Ovary (tissue), 9 donors: Measurements from ENCODE around the gene CRTC2. TPM values are rescaled to one million over a fixed set of nuclear protein-coding genes. Genes with fewer than 3 reads are reported as not detected.

ENCODE experiments used
- DNase-seq, 5 donors: peaks; one replicate each; pipeline ENCODE4 v3.0.0-alpha.2; 2019 to 2020
- H3K27ac ChIP-seq, 2 donors: fragments of 200-600 bp; one replicate each; pipeline versions ENCODE4 v1.5.1 to v1.8.0; 2019 to 2022
- H3K27me3 ChIP-seq: fragments of 200-600 bp; one replicate; pipeline ENCODE4 v1.8.0; 2022
- H3K36me3 ChIP-seq: fragments of 200-600 bp; sonication (generic); one replicate; pipeline ENCODE4 v1.5.1; 2019
- H3K4me1 ChIP-seq: one replicate; pipeline ENCODE4 v1.8.1; 2013; ENCODE audit warnings: mild to moderate bottlenecking, moderate library complexity; ENCODE audit not compliant: insufficient read depth
- H3K4me3 ChIP-seq: fragments of 200-600 bp; sonication (generic); one replicate; pipeline ENCODE4 v1.5.1; 2017
- H3K9me3 ChIP-seq, 2 donors: fragments of 200-600 bp in 1 of 2; sonication (generic) in 1 of 2; one replicate each; pipeline versions ENCODE4 v1.5.1 to v1.8.1; 2013 to 2019; ENCODE audit warnings: mild to moderate bottlenecking in 1 of 2, moderate library complexity in 1 of 2
- CTCF ChIP-seq, 3 donors: fragments of 450-650 bp in 2 of 3; fragments of 200-600 bp in 1 of 3; IDR thresholded peaks; one replicate each; pipeline versions ENCODE4 v1.5.1 to v1.8.0; 2016 to 2022; ENCODE audit warnings: antibody characterized with exemption in 3 of 3, mild to moderate bottlenecking in 1 of 3
- EP300 ChIP-seq: sonication (generic); formaldehyde crosslinking; IDR thresholded peaks from one replicate; pipeline ENCODE4 v1.6.1; 2017; ENCODE audit warnings: antibody characterized with exemption
- POLR2A ChIP-seq: fragments of 450-650 bp; IDR thresholded peaks from one replicate; pipeline ENCODE4 v1.6.1; 2017; ENCODE audit warnings: antibody characterized with exemption, mild to moderate bottlenecking, moderate library complexity
- WGBS, 3 donors: extraction: QIAGEN DNeasy Blood & Tissue Kit in 1 of 3; methylation state at CpG; one replicate each; pipeline versions ENCODE4 v1.1.5 to v1.1.7; 2013 to 2017; 5-methylcytosine and 5-hydroxymethylcytosine counted together
- intact Hi-C, 4 donors: fragments of 100-400 bp; cut with DNase I; formaldehyde crosslinking; loops; one replicate each; pipeline versions ENCODE4 v1.11.0 to v1.15.1; 2022 to 2023
- polyA plus RNA-seq, 2 donors: library from polyadenylated mRNA; stranded (reverse); fragments of 200-250 nt in 1 of 2; fragments of 350-450 nt in 1 of 2; fragmentation: Illumina TruSeq in 1 of 2; extraction: RNeasy Lipid Tissue Mini Kit (QIAGEN cat#74804) in 1 of 2; gene quantifications; one replicate each; pipeline ENCODE4 v1.2.3, GENCODE V29; 2013 to 2014
- total RNA-seq, 7 donors: library from RNA; depleted of rRNA in 2 of 7; stranded (reverse); fragments of >200 nt in 2 of 7; fragmentation: NEBNext Ultra II Directional in 3 of 7; extraction: Animal tissue kit (Norgen Biotek cat#: 25700) in 3 of 7; gene quantifications; one replicate each; pipeline versions ENCODE4 v1.1.0 to v1.2.4, GENCODE V29; 2016 to 2023
- donor health status: DM: no; HTN: no; CAD: no; lungs with moderate emphysema.
- donor health status: DM: no; HTN: no; CAD: no.
- donor health status: Bipolar disorder and iron deficiency.
- donor health status: DM: yes; HTN: yes; CAD: no.
- donor health status: DM: no; HTN: no; CAD: no.
- donor health status: DM: yes; HTN: yes; CAD: no.

Gene CRTC2
- total and polyA plus RNA-seq, 9 donors = 19.2 to 52.5 (median 37.9) TPM

- peak overlapping the region; percentile 25 to 73 for H3K27ac ChIP-seq
- DNase-seq = no peak
- H3K4me1 ChIP-seq = peaks cover 4% of the 10 kb centered on the region
- peak overlapping the region; percentile 85 for H3K4me3 ChIP-seq
- 0 to 2% (median 1%) methylated on average over 16 of the region's 16 CpGs for WGBS, 3 donors
- TF ChIP-seq EP300 (no peak), POLR2A (no peak), CTCF (IDR thresholded peaks at IDR 0.05) (no peak)
- H3K27me3 ChIP-seq = no peaks in the 10 kb centered on the region
- no peaks in the 10 kb centered on the region for H3K9me3 ChIP-seq
- no peaks in the 10 kb centered on the region for H3K36me3 ChIP-seq
- intact Hi-C loops = loop anchor here in 1 of 4 donors (5.0 kb wide), 1 partner anchor 295 kb away; no protein-coding TSS in a partner anchor
Measured at GRCh38 chr1:153976819-153977249, 18.4 kb upstream of the CRTC2 start.

- Histone ChIP-seq H3K27ac (no peak overlapping the region), H3K27me3 (no peaks in the 10 kb centered on the region), H3K36me3 (no peaks in the 10 kb centered on the region), H3K9me3 (no peaks in the 10 kb centered on the region), H3K4me1 (peaks cover 5% of the 10 kb centered on the region), H3K4me3 (no peak overlapping the region)
- no peak for DNase-seq
- TF ChIP-seq EP300 = no peak
- no peak for TF ChIP-seq POLR2A
- TF ChIP-seq CTCF (IDR thresholded peaks at IDR 0.05) = no peak
- 57 to 69% (median 58%) methylated on average over 7 of the region's 7 CpGs for WGBS, 3 donors
- intact Hi-C loops = no loop called here
Measured at GRCh38 chr1:153973525-153973924, 15.1 kb upstream of the CRTC2 start.

- Histone ChIP-seq H3K9me3 (no peaks in the 10 kb centered on the region), H3K27me3 (no peaks in the 10 kb centered on the region), H3K36me3 (no peaks in the 10 kb centered on the region), H3K4me1 (peaks cover 4% of the 10 kb centered on the region), H3K4me3 (no peak overlapping the region), H3K27ac (no peak overlapping the region)
- intact Hi-C loops = no loop called here
- DNase-seq = no peak
- 89 to 91% (median 89%) methylated on average over 3 of the region's 3 CpGs for WGBS, 3 donors
- TF ChIP-seq EP300 (no peak), POLR2A (no peak), CTCF (IDR thresholded peaks at IDR 0.05) (no peak)
Measured at GRCh38 chr1:153973071-153973470, 14.7 kb upstream of the CRTC2 start.

GRCh38 chr1:153970346-153970745, 11.9 kb upstream of the CRTC2 start:
- TF ChIP-seq CTCF (IDR thresholded peaks at IDR 0.05) (no peak), POLR2A (no peak), EP300 (no peak)
- no peak overlapping the region for H3K4me3 ChIP-seq
- no peak overlapping the region for H3K27ac ChIP-seq
- H3K9me3 ChIP-seq = no peaks in the 10 kb centered on the region
- no peaks in the 10 kb centered on the region for H3K36me3 ChIP-seq
- WGBS, 3 donors = 48 to 79% (median 51%) methylated on average over 2 of the region's 2 CpGs
- no peak for DNase-seq
- intact Hi-C loops = no loop called here
- H3K4me1 ChIP-seq = peaks cover 4% of the 10 kb centered on the region
- no peaks in the 10 kb centered on the region for H3K27me3 ChIP-seq
